GM18520 (cell line): ENCODE measurements around the gene TNFAIP8.

Experiments used
- ATAC-seq: cut with Tn5 transposase; IDR thresholded peaks from one replicate; pipeline ENCODE4 v1.9.1; 2021; ENCODE audit not compliant: unreplicated experiment

The TNFAIP8 gene

DNA sequence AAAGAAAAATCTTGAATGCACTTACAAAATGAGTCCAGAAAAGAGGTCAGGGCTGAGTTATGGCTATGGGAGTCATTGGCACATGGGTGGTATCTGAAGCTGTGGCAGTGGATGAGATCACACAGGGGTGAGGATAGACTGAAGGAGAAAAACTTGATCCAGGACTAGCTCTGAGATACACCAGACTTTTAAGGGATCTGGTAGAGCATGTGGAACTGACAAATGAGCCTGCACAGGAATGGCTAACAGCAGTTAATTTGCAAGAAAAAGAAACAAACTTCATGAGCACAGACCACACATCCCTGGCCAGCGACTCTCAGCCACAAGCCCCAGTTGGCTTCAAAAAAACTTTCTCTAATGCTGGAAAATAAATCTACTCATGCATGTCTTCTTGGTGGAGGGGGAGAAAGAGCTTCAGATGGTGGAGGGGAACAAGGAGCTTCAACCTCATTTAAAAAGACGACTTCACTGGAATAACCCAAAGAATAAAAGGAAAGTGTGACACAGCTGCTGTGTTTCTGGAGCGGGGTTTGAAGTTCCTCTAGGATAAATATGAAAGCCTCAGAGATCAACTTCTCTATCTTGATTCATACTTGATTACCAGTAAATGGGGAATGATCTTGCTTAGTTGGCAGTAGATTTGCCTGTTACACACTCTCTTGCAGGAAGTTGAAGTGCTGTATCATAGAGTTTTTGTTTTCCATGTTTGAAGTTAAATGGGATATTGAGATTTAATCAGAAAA is 33.6 kb downstream of the TNFAIP8 start:
- ATAC-seq, result no peak

DNA sequence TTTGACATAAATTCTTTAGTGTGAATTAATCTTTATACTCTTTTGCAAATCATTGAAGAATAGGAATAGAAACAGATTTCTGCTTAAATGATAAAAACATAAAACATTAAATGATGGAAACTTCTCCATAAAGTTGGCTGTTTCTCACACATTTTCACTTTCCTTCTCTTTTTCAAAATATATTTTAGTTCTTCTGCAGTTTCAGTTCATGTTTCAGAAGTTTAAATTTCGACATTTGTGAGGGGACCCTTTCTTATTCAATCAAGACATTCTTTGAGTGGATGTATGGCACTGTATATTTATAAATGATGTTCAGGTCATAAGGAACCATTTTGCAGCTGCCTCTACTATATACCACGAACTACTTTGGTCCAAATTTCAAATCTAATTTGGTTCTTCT is 34.6 kb downstream of the TNFAIP8 start:
- no peak for ATAC-seq

DNA sequence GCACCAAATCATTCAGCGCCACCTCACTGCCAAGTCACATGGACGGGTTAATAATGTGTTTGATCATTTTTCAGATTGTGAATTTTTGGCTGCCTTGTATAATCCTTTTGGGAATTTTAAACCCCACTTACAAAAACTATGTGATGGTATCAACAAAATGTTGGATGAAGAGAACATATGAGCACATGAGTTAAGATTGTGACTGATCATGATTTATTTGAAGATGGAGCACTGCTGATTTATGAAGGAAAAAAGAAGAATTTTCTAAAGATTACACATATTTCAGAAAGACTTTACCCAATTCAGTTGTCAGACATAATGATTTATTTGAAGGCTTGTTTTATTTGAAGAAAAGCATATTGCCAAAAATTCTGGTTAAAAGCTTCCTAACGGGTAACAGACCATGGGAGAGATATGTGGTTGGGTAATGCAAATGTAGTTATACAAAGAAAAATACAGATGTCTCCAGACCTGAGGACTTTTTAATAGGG is 37.4 kb downstream of the TNFAIP8 start:
- ATAC-seq, result no peak

DNA sequence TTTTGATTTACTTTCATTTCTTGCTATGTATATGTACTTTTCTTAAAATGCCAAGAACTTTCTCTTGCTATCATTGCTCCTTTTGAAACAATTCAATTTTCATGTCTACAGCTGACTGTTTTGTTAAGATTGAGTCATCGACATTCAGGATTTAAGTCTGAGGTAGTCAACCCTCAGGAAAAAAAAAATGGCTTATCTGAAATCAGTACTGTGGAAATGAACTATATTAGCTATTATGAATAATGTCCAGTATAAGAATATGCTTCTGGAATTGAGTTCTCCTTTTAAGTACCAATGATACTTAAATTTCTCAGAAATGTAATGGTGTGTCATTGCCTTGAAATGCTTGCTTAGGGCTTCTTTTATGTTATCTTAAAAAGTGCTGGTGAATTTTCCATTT is 37.9 kb downstream of the TNFAIP8 start:
- no peak for ATAC-seq

DNA sequence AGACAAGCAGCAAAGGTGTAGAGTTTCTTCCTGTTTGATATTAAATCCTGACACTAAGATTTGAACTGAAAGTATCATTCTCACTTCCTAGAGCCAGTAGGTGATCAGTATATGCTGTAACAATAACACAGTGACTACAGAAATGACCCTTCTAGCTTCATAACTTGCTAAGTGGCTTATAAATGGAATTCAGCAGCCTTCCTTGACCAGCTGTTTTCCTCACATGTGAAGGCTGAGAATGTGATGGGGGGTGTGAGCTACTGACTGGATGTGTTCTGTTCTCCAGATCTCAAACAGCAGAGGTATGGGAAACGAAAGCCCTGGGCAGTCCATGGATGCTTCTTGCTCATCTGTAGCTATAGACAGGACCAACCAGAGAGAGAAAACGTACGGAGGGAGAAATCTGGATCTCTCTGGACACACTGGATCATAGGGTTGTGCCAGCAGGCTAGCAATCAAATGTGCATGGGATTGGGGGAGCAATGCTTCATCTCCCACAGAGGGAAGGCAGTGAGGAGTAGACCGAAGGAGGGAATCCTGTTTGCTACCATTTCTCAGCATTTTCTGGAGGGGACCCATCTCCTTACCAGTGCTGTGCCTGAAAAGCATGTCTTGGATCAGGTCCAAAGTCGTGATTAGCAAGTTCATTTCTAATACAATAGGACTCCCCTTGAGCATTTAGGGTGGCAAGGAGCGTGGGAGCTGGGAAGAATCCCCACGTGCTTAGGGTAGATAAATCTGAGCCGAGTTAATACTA is 39.4 kb downstream of the TNFAIP8 start:
- peak; percentile 44 for ATAC-seq

DNA sequence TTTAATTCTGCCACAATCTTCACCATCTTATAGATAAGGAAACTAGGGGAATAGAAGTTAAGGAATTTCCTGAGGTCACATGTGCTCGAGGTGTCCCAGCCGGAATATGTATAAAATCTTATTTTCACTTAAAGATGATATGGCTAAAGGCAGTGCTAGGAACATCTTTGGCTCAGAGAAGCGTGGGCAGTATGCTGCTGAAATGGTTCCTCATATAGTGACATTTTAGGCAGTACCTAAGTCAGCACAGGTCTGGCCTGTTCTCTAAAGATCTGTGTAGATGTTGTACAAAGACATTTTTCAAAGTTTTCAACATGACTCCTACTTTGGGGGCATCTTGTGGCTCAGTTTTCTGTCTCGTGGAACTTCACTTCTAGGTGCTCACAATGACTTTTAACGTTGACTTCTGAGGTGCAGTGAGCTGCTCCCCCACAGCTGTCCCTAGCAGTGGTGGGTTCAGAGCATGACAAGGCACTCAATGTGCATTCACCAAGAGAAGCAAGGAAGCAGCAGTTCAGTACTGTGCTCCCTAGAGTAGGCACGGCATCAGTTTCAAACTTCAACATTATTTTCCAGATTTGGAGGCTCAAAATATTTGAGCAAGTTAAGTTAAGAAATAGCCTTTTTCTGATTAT is 40.3 kb downstream of the TNFAIP8 start:
- no peak for ATAC-seq

DNA sequence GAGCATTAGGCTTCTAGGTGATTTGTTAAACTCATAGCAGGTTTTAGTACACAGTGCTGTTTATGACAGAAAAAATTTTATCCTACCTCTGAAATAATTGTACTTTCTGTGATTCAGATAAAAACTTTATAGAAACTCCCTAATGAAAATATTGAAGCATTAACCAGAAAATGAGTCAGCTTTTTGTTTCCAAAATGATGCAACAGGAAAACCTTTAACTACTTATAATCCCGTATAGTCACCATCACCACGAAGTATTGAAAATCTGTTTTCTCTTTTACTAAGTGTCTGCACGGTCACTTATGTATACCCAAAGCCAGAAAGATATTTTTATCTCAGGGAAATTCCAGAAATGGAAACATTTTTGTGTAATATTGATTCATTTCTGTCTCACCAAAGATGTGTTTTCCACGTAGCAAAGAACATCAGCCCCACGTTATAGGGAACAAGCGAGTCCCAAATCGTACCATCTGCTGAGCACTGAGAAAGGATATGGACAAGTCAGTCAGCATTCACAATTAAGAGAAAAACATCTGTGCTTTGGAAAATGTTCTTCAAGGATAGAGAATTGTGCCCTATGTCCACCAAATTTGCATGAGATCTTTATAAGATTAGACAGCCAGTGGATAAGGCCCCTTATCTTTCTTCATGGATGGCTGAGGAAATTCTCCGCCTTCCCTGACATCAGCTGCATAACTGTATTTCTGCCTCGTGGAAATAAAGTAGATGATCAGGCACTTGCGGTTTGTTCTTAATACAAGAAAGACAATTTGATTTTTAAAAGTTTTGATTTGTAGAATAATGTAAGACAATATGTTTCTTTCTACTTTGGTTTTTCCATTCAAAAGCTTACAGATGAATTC is 41.9 kb downstream of the TNFAIP8 start:
- peak; percentile 77 for ATAC-seq

DNA sequence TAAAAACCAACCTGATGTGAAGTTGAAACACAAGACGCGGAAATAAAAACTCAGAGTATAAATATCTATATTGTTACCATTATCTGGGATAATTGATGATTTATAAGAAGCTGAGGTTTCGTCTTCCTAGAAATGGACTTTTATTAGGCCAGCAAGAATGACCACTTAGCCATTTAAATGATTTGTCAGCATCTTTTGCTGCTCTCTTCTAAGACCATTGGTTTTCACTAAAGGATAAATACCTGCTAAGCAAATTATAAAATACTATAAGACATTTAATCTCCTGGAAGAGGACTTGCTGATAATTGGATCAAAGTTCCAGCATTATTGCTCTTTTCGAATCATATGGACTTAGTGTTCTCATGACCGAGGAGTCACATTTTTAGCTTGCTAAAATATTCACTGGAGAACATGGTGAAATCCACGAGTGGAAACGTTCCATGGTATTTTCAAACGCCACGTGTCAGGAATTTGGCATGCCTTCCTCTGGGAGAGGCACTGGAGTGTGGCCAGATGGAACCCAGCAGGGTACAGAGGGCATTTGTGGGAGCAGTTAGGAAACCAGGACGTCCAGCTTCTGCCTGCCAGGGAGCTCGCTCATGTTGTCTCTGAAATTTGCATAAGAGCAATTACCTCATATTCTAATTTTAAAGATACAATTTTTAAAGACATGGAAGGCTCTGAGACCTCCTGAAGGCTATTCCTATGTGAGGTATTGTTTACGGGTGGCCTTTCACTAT is 43.1 kb downstream of the TNFAIP8 start:
- ATAC-seq, result no peak

DNA sequence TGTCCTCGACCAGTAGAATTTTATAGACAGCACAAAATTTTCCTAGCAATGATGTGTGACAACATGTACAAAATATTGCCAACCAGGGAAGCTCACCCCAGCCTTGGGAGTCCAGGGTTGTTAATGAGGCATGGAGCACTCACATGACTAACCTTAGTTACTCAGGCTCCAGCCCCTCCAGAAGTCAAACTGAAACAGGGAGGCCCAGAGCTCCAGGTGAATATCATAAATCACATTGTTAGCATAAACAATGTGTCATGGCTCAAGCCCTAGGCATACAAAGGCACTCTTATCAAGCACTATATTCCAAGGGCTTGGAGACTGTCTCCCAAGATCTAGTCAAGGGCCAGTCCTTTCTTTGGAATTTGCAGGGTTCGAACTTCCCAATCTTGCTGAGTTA is 44.4 kb downstream of the TNFAIP8 start:
- no peak for ATAC-seq

DNA sequence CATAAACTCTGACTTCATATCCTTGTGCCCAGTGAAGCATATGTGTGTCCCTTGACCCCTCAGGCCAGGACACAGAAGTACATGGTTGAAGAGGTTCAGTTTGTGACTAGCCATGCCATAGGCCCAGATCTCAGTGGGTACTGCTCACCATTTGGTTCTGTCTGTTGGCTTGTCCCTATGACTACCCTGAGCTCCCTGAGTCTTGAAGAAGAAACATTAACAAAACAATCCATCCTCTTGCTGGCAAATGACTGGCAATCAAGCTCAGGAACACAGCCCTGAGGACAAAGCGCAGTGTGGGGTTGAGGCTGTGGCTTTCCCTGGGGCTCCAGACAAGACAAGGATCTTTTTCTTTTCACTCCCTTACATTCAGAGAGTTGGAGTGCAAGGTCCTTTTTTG is 46.3 kb downstream of the TNFAIP8 start:
- no peak for ATAC-seq

DNA sequence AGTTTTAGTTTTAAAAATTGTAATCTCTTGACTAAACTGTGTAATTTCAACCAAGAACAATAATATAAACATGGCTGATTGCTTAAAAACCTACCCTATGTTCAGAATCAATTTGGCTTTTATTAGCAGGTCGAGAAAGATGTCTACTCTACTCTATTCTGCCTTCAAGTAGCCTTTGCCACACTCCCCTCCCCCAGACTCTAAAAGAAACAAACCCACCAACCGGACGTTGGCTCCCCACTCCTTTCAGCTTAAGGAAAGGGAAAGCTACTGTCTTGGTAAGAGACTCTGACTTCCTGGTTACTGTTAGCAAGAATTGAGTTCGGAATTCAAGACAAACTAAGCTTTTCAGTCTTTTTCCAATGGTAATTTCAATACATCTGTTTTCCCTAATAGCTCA is 46.7 kb downstream of the TNFAIP8 start:
- no peak for ATAC-seq

DNA sequence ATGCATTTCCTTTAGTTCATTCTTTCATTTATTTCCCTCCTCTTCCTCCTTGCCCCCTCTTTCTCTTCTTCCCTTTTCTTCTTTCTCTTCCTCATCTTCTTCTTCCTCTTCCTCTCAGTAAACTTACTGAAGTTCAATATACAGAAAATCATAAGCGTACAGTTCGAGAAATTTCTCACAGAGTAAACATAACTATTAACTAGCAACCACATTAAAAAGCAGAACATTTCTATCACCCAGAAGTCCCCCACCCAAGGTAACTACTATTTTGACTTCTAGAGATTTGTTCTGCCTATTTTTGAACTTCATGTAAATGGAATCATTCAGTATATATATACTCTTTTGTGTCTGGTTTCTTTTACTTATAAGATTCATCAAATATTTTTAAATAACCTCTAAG is 48.2 kb downstream of the TNFAIP8 start:
- ATAC-seq, result no peak

DNA sequence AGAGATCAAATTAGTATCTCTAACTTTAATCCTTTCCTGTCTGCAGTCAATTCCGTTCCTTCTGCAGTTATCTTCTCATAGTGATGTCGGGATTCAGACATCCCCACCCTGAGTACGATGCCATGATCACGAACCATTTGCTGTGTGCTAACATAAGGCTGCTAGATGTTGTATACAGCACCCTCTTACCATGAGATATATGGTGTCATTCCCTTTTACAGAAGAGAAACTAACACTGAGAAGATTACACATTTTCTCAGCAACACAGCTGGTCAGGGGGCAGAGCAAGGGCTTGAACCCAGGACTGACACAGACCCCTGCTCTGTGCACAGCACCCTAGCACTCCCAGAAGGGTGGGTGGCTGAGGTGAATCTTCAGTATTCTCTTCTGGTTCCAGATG is 49.6 kb downstream of the TNFAIP8 start:
- peak; percentile 29 for ATAC-seq

DNA sequence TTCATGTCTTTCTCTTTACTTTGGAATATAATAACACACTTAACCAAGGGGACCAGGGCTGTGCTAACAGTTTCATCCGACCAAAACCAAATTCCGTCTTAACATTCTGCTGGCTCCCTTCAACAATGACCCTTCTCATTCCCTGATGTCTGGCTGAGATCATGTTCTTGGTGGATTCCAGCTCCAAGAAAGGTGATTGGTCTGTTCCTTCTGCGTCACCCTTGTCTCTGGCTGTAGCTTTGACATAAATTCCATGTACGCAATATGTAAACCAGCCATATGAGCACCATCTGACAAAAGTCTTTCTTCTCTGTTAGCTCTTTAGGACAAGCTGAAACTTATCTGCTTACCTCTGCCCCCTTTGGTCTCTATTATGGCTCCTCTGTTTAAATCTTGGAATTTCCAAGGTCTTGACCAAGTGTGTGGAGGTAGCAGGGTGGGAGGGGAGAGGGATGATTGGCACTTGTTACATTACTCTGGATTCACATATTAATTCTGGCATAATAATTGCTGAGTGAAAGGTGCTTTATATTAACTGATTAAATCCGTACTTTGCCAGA is 50.8 kb downstream of the TNFAIP8 start:
- ATAC-seq, result no peak

DNA sequence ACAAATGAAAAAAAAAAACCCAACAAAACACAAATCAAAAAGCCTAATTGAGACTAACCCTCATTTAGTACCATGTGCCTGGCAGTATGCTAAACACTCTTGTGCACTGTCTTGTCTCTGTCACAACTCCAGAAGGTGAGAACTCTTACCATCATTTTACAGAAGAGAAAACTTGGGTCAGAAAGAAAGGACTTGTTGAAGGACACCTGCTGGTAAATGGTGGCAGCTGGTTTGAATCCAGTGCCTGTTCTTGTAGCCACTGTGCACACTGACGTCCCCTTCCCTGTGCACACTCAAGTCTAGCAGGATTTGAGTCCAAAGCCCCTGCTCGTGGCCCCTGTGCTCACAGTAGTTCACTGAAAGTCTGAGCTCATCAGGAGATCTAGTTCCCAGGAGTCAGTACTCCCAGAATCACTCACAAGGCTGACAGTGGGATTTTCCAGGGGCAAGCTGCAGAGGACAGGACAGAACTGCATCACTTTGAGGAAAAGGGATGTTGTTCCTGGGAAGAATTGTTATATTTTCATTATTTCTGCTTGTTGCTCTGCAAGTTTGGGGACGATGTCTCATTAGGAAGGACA is 53.5 kb downstream of the TNFAIP8 start:
- peak; percentile 44 for ATAC-seq

DNA sequence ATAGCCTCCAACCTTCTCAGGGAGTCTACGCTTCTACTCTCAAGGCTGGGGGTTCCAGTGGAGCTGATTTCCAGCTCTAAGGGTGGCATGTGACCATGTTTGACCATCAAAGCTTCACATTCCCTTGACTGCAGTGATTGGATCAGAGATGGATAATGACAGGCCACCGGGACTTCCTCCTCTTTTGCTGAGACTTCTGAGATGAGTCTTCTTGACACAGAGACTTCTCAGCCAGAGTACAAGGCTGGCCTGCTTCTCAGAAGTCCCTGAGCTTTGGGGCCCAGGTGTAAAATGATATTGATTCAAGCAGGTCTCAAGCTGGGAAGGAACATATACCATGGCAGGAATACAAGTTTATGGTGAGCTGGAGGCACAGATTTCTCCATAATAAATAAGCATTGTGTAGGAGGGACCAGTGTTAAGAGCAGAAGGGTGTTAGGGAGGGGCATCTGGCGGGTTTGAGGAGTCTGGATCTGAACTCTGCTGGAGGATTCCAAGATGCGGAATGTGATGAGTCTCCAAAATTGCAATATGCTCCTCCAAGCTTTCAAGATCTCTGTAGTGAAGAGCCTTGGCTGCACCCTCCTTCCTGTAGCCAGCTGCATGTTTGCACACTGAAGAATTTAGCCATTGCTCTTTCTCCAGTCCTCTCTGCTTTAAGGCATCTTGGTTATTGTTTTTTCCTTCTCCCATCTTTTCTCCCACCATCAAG is 54.8 kb downstream of the TNFAIP8 start:
- peak; percentile 29 for ATAC-seq

DNA sequence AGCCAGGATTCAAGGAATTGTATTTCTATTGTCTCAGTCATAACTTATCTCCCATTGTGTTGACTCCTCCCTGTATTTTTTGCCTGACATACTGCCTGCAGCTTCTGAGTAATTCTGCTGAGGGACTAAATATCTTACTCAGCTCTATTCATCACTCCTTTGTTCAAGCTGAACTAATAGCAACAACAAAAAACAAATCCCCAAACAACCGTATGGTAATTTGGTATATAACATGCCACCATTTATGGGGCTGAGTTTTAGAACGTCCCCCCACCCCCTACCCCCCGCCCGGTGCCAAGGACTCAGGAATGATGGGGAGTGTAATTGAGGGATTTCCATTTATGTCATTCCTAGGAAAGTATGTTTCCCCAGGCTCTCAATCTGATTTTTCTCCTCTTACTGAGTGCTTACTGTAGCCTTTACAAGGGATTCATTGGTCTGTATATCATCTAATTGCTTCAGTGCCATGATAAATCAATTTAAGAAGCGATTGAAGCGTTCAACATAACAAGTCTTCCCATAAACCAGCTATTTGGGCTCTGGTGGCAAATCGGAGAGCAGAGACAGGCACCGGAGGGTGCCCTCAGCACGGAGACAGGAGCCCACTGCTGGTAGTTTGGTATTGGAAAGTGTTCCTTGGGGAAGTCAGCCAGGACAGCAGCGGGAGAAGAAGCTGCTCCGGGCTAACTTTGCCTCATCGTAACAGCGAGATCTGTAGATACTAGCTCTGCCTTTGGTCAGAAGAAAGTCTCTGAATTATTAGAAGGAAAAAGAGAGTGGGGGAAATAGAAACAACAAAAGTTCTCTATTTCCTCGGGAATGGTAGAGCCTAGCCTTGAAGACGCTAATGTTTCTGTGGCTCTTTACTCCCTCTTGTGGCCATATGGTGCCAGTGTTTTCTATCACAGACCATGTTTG is 55.8 kb downstream of the TNFAIP8 start:
- ATAC-seq, result peak; percentile 54
